Keratinocyte (primary cell): ENCODE results near the gene SHKBP1. TPM values are rescaled to one million over a fixed set of nuclear protein-coding genes. Genes with fewer than 3 reads are reported as not detected.
A peak's percentile ranks its signal among the peaks of the same experiment; 100 is the strongest.

Source experiments
- DNase-seq: peaks from one replicate; pipeline ENCODE4 v3.0.0-alpha.2; 2011; ENCODE audit warnings: low read depth, missing footprints, low spot score
- FAIRE-seq: peaks from 2 replicates; lab custom pipeline; 2011; peaks lifted over from hg19 to GRCh38; lab: Jason Lieb, UNC
- H2AFZ ChIP-seq: 2 replicates; pipeline ENCODE4 v1.6.0; 2012; ENCODE audit warnings: low read length, control low read depth, inconsistent platforms; ENCODE audit not compliant: control insufficient read depth
- H3K27ac ChIP-seq: 2 replicates; pipeline ENCODE4 v1.5.1; 2011; ENCODE audit warnings: low read length; ENCODE audit not compliant: control insufficient read depth, insufficient read depth
- H3K27me3 ChIP-seq: 3 replicates; pipeline ENCODE4 v1.6.0; 2011; ENCODE audit warnings: low read length; ENCODE audit not compliant: control insufficient read depth, insufficient read depth; ENCODE audit errors: extremely low read depth
- H3K36me3 ChIP-seq, 2 experiments: 2 replicates in 1 of 2; 3 replicates in 1 of 2; pipeline ENCODE4 v1.5.1; 2011; ENCODE audit warnings: low read length in 2 of 2, mild to moderate bottlenecking in 1 of 2; ENCODE audit not compliant: control insufficient read depth in 2 of 2, insufficient read depth in 2 of 2; ENCODE audit errors: extremely low read depth in 1 of 2
- H3K4me1 ChIP-seq: 3 replicates; pipeline ENCODE4 v1.5.1; 2011; ENCODE audit warnings: low read length; ENCODE audit not compliant: control insufficient read depth, insufficient read depth; ENCODE audit errors: extremely low read depth
- H3K4me2 ChIP-seq: 3 replicates; pipeline ENCODE4 v1.6.0; 2011; ENCODE audit warnings: low read depth, low read length; ENCODE audit not compliant: control insufficient read depth, insufficient read depth; ENCODE audit errors: extremely low read depth
- H3K4me3 ChIP-seq, 3 experiments: fragments of 200-600 bp in 1 of 3; sonication (generic) in 1 of 3; 2 replicates in 2 of 3; 3 replicates in 1 of 3; pipeline ENCODE4 v1.5.1; 2011 to 2016; ENCODE audit warnings: low read length in 3 of 3, mild to moderate bottlenecking in 3 of 3, control low read depth in 2 of 3, inconsistent platforms in 1 of 3, low read depth in 1 of 3, mixed read lengths in 1 of 3, mixed run types in 1 of 3, moderate library complexity in 1 of 3; ENCODE audit not compliant: control insufficient read depth in 2 of 3, insufficient read depth in 2 of 3; ENCODE audit errors: extremely low read depth in 1 of 3
- H3K79me2 ChIP-seq: 2 replicates; pipeline ENCODE4 v1.6.0; 2012; ENCODE audit warnings: low read length; ENCODE audit not compliant: control insufficient read depth, insufficient read depth
- H3K9ac ChIP-seq: 3 replicates; pipeline ENCODE4 v1.6.0; 2011; ENCODE audit warnings: low read length; ENCODE audit not compliant: control insufficient read depth, insufficient read depth; ENCODE audit errors: extremely low read depth
- H3K9me1 ChIP-seq: 3 replicates; pipeline ENCODE4 v1.6.0; 2011; ENCODE audit warnings: low read length; ENCODE audit not compliant: control insufficient read depth, insufficient read depth; ENCODE audit errors: extremely low read depth
- H3K9me3 ChIP-seq: 2 replicates; pipeline ENCODE4 v1.5.1; 2012; ENCODE audit warnings: low read depth, low read length; ENCODE audit not compliant: control insufficient read depth
- H4K20me1 ChIP-seq: 3 replicates; pipeline ENCODE4 v1.6.0; 2011; ENCODE audit warnings: low read length; ENCODE audit not compliant: control insufficient read depth, insufficient read depth; ENCODE audit errors: extremely low read depth
- EZH2 ChIP-seq: IDR thresholded peaks from one replicate; pipeline ENCODE4 v1.6.1; 2012; ENCODE audit warnings: inconsistent platforms, mild to moderate bottlenecking, low read length, moderate library complexity
- dilution Hi-C: fragments of 300-500 bp; cut with MboI; formaldehyde crosslinking; loops from one replicate; pipeline ENCODE4 v1.7.0; 2020; ENCODE audit warnings: low sequenced_read_pairs; ENCODE audit not compliant: extremely low pct_ligation_motif_present
- polyA plus RNA-seq, 5 experiments: library from polyadenylated mRNA; depleted of rRNA in 3 of 5; stranded (reverse) in 3 of 5; stranded (forward) in 1 of 5; unstranded in 1 of 5; fragments of >200 nt; gene quantifications; 1 replicate in 1 of 5; 2 replicates in 3 of 5; 3 replicates in 1 of 5; pipeline versions ENCODE4 v1.2.1 to v1.2.3, GENCODE V29; 2011 to 2012; ENCODE audit warnings: missing spikeins in 2 of 5, low read depth in 1 of 5, low replicate concordance in 1 of 5
- TF ChIP-seq, protein P1 (sequence below), 3 experiments: IDR thresholded peaks in 1 of 3; conservative IDR thresholded peaks in 1 of 3; optimal IDR thresholded peaks in 1 of 3; 2 replicates in 2 of 3; 3 replicates in 1 of 3; pipeline versions ENCODE3 to v1.5.1; 2011; ENCODE audit warnings: low read length in 3 of 3, mild to moderate bottlenecking in 3 of 3, moderate library complexity in 2 of 3, control low read depth in 1 of 3, inconsistent platforms in 1 of 3; ENCODE audit not compliant: insufficient read depth in 2 of 3; ENCODE audit errors: extremely low read depth in 1 of 3

The SHKBP1 gene
- polyA plus RNA-seq, 1 donor (not counting 4 experiments of a cell fraction or from before 2014, with no cell fraction given), result 20.2 TPM

DNA sequence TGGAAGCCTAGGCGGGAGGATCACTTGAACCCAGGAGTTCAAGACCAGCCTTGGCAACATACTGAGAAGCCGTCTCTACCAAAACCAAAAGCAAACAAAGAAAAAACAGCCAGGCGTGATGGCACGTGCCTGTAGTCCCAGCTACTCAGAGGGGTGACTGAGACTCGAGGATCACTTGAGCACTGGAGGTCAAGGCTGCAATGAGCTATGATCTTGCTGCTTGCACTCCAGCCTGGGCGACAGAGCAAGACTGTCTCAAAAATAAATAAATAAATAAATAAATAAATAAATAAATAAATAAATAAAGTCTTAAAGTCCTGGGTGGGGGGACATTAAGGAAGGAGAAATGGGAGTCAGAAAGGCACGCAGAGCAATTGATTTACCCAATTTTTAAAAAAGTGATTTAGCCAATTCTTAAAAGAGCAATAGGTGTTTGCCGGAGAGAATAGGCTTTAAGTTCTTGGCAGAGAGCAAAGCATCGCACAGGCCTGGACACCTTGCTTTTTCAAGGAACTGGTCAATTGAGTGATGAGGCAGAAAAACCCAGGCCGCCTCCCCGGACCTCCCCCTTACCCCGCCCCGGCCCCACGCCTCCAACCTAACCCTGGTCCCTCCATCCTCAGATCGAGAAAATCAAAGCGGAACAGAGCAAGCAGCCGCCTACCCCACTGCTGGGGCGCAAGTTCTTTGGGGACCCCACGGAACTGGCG is 9.5 kb upstream of the SHKBP1 start:
- Histone ChIP-seq H3K9me3 (no peaks in the 10 kb centered on the region), H3K36me3 (no peaks in the 10 kb centered on the region), H3K9ac (no peak overlapping the region), H3K27me3 (peaks cover 22% of the 10 kb centered on the region), H3K4me2 (no peak overlapping the region), H4K20me1 (no peaks in the 10 kb centered on the region), H3K79me2 (no peaks in the 10 kb centered on the region), H3K27ac (no peak overlapping the region), H3K4me1 (peaks cover 7% of the 10 kb centered on the region), H2AFZ (no peak overlapping the region), H3K4me3 (no peak overlapping the region), H3K9me1 (no peaks in the 10 kb centered on the region)
- dilution Hi-C loops, result no loop called here
- FAIRE-seq (no peak), DNase-seq (no peak)
- TF ChIP-seq, protein P1, sequence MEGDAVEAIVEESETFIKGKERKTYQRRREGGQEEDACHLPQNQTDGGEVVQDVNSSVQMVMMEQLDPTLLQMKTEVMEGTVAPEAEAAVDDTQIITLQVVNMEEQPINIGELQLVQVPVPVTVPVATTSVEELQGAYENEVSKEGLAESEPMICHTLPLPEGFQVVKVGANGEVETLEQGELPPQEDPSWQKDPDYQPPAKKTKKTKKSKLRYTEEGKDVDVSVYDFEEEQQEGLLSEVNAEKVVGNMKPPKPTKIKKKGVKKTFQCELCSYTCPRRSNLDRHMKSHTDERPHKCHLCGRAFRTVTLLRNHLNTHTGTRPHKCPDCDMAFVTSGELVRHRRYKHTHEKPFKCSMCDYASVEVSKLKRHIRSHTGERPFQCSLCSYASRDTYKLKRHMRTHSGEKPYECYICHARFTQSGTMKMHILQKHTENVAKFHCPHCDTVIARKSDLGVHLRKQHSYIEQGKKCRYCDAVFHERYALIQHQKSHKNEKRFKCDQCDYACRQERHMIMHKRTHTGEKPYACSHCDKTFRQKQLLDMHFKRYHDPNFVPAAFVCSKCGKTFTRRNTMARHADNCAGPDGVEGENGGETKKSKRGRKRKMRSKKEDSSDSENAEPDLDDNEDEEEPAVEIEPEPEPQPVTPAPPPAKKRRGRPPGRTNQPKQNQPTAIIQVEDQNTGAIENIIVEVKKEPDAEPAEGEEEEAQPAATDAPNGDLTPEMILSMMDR (optimal IDR thresholded peaks at IDR 0.05 in 1 of 3, IDR thresholded peaks at IDR 0.05 in 1 of 3, conservative IDR thresholded peaks at IDR 0.05 in 1 of 3; ENCODE audit: extremely low read depth in 1 of 3, insufficient read depth in 2 of 3, low read length in 3 of 3), result no peak
- TF ChIP-seq EZH2, result no peak

DNA sequence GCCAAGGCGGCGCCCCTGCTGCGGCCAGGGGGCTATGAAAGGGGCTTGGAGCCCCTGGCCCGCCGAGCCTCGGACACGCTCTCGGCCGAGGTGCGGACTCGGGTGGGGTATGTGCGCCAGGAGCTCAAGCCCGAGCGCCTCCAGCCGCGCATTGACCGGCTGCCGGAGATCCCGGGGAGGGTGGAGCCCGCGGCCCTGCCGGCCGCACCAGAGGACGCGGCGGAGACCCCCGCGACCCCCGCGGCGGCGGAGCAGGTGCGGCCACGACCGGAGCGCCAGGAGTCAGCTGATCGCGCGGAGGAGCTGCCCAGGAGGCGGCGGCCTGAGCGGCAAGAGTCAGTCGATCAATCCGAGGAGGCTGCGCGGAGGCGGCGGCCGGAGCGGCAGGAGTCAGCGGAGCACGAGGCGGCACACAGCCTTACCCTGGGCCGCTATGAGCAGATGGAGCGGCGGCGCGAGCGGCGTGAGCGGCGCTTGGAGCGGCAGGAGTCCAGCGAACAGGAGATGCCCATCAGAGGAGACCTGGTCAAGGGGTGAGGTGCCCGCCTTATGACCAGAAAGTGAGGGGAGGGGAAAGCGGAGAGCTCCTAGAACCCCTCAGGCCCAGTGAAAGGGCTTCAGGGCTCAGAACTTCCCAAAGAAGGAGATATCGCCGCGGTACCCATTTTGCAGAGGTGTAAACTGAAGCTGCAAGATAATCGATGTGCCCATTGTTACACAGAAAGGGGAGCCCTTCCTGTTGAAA is 8.8 kb upstream of the SHKBP1 start:
- Histone ChIP-seq H2AFZ (no peak overlapping the region), H3K4me3 (peak overlapping the region in 1 of 3 experiments; percentile 13), H3K36me3 (no peaks in the 10 kb centered on the region), H3K9me1 (no peaks in the 10 kb centered on the region), H3K9me3 (no peaks in the 10 kb centered on the region), H3K4me1 (peaks cover 7% of the 10 kb centered on the region), H3K4me2 (peak overlapping the region; percentile 32), H3K9ac (no peak overlapping the region), H3K79me2 (no peaks in the 10 kb centered on the region), H3K27me3 (peaks cover 22% of the 10 kb centered on the region), H3K27ac (no peak overlapping the region), H4K20me1 (no peaks in the 10 kb centered on the region)
- TF ChIP-seq, protein P1 (optimal IDR thresholded peaks at IDR 0.05 in 1 of 3, IDR thresholded peaks at IDR 0.05 in 1 of 3, conservative IDR thresholded peaks at IDR 0.05 in 1 of 3; ENCODE audit: extremely low read depth in 1 of 3, insufficient read depth in 2 of 3, low read length in 3 of 3), result no peak
- peak; percentile 49 for TF ChIP-seq EZH2
- FAIRE-seq (no peak), DNase-seq (no peak)
- dilution Hi-C loops, result no loop called here
